Ascending aorta (tissue), 2 donors: ENCODE data around the gene AQP12B. TPM values are rescaled to one million over a fixed set of nuclear protein-coding genes. Genes with fewer than 3 reads are reported as not detected.

Experiments used
- DNase-seq, 2 donors: peaks; one replicate each; pipeline ENCODE4 v3.0.0-alpha.2; 2019; ENCODE audit warnings: low spot score in 2 of 2
- H3K27ac ChIP-seq, 2 donors: fragments of 200-600 bp; sonication (generic); one replicate each; pipeline ENCODE4 v1.5.1; 2016 to 2017; ENCODE audit warnings: mild to moderate bottlenecking in 1 of 2
- H3K27me3 ChIP-seq: fragments of 200-600 bp; sonication (generic); one replicate; pipeline ENCODE4 v1.5.1; 2017
- H3K36me3 ChIP-seq, 2 donors: fragments of 200-600 bp; sonication (generic); one replicate each; pipeline ENCODE4 v1.5.1; 2016
- H3K4me1 ChIP-seq, 2 donors: fragments of 200-600 bp; sonication (generic); one replicate each; pipeline ENCODE4 v1.5.1; 2016 to 2017; ENCODE audit warnings: mild to moderate bottlenecking in 1 of 2
- H3K4me3 ChIP-seq, 2 donors: fragments of 200-600 bp; sonication (generic); one replicate each; pipeline ENCODE4 v1.5.1; 2016 to 2017; ENCODE audit warnings: mild to moderate bottlenecking in 1 of 2
- H3K9me3 ChIP-seq, 2 donors: fragments of 200-600 bp; sonication (generic); one replicate each; pipeline ENCODE4 v1.5.1; 2016
- intact Hi-C: fragments of 100-400 bp; cut with DNase I; formaldehyde crosslinking; loops from one replicate; pipeline ENCODE4 v1.15.1; 2023
- total RNA-seq: library from RNA; depleted of rRNA; stranded (reverse); fragments of >200 nt; gene quantifications from one replicate; pipeline ENCODE4 v1.1.0, GENCODE V29; 2016
- TF ChIP-seq, protein P1 (sequence below), 3 experiments: fragments of 200-600 bp in 2 of 3; fragments of 450-650 bp in 1 of 3; sonication (generic) in 2 of 3; IDR thresholded peaks; one replicate each; pipeline ENCODE4 v1.5.1; 2016 to 2019; ENCODE audit warnings: antibody characterized with exemption in 3 of 3, mild to moderate bottlenecking in 1 of 3, moderate library complexity in 1 of 3

Gene AQP12B
- total RNA-seq, 1 donor from 2014 or later, result not detected

DNA sequence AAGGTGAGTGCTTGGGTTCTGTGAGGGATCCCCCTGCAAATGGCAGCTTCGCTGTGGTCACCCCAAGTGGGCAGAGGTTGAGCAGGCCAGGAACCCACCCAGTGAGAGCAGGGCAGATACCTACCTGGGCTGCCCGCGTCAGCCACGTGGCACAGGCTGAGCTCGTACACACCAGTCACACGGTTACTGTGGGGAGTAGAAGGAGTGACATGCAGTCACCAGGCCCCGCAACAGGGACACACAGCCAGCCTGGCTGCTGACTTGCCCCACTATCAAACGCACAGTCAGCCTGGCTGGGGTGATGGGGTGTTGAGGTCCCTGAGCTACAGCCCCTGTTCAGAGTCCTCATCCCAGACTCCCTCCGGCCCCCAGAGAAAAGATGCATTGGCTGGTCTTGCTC, 41.2 kb upstream of the AQP12B start:
- H3K4me1 ChIP-seq, result no peaks in the 10 kb centered on the region

DNA sequence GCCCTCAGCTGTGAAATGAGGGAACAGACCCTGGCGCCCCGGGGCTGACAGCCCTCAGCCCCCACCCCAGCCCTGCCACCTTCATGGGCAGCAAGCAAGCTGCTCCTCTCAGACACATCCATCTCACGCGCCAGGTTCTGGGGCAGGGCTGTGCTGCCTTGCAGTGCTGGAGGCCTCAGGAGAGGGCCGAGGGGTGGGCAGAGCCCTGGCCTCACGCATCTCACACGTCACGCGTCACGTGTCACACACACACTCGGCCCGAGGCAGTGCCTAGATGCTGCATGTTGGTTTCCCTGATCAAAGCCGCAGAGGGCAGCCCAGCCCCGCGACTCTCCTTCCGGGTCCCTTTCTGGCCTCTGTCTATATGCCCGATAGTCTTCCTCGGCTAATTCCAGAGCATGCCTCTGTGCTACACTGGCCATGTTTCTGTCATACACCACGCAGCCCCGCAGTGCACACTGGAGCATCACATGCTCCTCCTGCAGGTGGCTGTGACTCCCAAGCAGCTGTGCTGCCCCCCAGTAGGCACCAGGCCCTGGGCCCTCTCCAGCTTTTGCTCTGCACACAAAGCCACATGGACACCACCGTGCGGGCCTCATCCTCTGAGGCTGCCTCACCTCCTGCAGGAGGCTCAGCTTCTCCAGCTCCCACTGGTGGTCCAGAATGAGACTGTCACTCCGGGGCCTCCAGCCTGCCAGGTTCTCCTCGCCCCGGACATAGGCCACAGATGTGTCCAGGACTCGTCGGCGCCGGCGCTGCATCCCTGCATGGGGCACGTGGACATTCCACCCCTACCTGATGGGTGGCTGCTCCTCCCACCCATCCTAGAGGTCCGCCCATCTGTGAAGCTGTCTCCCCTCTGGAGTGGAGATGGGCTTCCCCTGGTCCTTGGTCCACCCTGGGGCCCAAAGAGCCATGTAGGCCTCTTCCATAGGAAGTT, 40.4 kb upstream of the AQP12B start:
- no peak for DNase-seq
- H3K36me3 ChIP-seq, result no peaks in the 10 kb centered on the region
- H3K27ac ChIP-seq, result no peak overlapping the region
- H3K4me3 ChIP-seq, result no peak overlapping the region
- TF ChIP-seq, protein P1, sequence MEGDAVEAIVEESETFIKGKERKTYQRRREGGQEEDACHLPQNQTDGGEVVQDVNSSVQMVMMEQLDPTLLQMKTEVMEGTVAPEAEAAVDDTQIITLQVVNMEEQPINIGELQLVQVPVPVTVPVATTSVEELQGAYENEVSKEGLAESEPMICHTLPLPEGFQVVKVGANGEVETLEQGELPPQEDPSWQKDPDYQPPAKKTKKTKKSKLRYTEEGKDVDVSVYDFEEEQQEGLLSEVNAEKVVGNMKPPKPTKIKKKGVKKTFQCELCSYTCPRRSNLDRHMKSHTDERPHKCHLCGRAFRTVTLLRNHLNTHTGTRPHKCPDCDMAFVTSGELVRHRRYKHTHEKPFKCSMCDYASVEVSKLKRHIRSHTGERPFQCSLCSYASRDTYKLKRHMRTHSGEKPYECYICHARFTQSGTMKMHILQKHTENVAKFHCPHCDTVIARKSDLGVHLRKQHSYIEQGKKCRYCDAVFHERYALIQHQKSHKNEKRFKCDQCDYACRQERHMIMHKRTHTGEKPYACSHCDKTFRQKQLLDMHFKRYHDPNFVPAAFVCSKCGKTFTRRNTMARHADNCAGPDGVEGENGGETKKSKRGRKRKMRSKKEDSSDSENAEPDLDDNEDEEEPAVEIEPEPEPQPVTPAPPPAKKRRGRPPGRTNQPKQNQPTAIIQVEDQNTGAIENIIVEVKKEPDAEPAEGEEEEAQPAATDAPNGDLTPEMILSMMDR (IDR thresholded peaks at IDR 0.05), result no peak
- H3K27me3 ChIP-seq, result no peaks in the 10 kb centered on the region
- no peaks in the 10 kb centered on the region for H3K9me3 ChIP-seq
- intact Hi-C loops, result no loop called here
- no peaks in the 10 kb centered on the region for H3K4me1 ChIP-seq

More for the DNA sequence above, 41.2 kb upstream of the AQP12B start:
- Histone ChIP-seq H3K27ac (no peak overlapping the region), H3K9me3 (no peaks in the 10 kb centered on the region), H3K27me3 (no peaks in the 10 kb centered on the region), H3K36me3 (no peaks in the 10 kb centered on the region), H3K4me3 (no peak overlapping the region)
- TF ChIP-seq, protein P1 (IDR thresholded peaks at IDR 0.05), result no peak
- intact Hi-C loops, result no loop called here
- no peak for DNase-seq

DNA sequence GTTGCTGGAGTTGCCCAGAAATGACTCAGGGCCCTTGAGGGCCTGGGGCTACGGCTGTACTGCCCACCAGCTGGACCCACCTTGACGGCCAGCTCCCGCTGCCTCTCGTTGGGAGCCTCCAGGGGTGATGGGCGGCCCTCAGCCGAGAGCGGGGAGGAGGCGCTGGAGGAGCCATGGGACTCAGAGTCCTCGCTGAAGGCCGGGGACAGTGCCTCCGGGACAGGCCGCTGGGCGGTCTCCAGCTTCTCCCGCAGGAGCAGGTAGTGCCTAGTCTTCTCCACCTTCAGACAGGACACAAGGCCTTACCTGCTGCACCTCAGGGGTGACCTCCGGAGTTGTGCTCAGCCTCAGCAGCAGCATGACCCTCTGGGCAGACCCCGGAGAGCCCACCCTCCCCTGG, 39.7 kb upstream of the AQP12B start:
- TF ChIP-seq, protein P1 (IDR thresholded peaks at IDR 0.05), result no peak
- DNase-seq, result no peak
- Histone ChIP-seq H3K27me3 (no peaks in the 10 kb centered on the region), H3K27ac (no peak overlapping the region), H3K9me3 (no peaks in the 10 kb centered on the region), H3K36me3 (no peaks in the 10 kb centered on the region), H3K4me1 (no peaks in the 10 kb centered on the region), H3K4me3 (no peak overlapping the region)
- intact Hi-C loops, result no loop called here

DNA sequence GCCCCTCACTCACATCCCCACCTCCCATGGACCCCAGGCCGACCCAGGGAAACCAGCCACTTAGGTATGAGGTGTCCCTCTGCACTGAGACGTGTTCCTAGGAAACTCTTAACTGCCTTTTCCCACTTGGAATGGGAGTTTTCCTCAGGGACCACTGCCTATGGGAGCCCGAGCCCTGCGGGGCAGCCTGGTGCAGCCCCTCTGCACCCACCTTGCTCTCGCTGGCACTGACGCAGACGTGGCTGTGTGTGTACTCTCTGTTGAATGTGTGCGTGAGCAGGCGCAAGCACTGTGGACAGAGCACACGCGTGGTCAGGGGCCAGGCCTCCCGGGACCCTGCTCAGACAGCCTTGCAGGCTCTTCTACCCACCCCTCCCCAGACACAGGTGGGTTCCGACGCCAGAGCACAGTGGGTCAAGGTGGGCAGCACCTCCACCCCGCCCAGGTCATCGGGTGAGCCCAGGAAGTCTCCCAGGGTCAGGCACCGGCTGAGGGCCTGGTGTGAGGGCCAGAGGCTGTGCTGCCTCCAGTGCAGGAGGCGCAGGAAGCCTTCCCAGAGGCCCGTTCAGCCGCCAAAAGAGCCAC, 39.0 kb upstream of the AQP12B start:
- Histone ChIP-seq H3K36me3 (no peaks in the 10 kb centered on the region), H3K9me3 (no peaks in the 10 kb centered on the region), H3K27ac (no peak overlapping the region), H3K27me3 (no peaks in the 10 kb centered on the region), H3K4me3 (no peak overlapping the region), H3K4me1 (no peaks in the 10 kb centered on the region)
- TF ChIP-seq, protein P1 (IDR thresholded peaks at IDR 0.05), result no peak
- intact Hi-C loops, result no loop called here
- DNase-seq, result no peak

DNA sequence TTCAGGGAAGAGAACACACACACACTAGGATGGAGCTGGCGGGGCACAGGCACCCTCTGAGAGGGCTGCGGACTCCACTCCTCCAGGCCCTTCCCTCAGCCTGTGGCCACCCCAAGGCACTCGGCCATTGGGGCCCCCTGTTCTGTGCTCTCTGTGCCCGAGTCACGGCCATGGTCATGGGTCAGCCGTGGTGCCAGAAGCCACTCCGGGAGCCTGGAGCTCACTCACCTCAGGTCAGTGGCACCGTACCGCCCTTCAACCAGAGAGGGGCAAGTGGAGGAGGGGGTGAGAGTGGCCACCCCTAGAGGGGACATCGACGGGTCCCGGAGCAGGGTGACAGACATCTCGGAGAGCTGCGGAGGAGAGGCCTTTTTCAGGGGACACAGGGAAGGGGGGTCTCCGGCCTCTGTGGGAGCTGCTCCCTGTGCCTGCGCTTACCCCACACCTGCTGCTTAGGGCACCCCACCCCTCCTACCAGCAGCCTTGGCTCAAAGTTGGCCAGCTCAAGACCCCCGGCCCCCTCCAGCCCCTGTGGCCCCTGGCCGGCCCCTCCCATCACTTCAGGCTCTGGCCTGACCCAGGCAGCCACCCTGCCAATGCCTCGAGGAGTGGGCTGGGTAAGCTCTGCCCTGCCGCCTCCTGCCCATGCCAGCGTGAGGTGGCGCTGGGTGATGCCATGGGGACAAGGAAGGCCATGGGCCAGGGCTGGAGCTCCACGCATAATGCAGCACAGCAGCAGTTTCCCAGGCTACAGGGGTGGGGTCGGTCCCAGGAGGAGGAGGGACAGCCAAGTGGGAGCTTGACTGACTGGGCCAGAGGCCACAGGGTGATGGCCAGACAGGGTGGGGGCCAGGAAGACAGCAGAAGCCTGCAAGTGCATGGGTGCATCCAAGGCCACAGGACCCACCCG, 38.3 kb upstream of the AQP12B start:
- no peak overlapping the region for H3K27ac ChIP-seq
- H3K9me3 ChIP-seq, result no peaks in the 10 kb centered on the region
- intact Hi-C loops, result no loop called here
- no peaks in the 10 kb centered on the region for H3K36me3 ChIP-seq
- TF ChIP-seq, protein P1 (IDR thresholded peaks at IDR 0.05), result no peak
- DNase-seq, result no peak
- H3K4me3 ChIP-seq, result no peak overlapping the region
- no peaks in the 10 kb centered on the region for H3K27me3 ChIP-seq
- no peaks in the 10 kb centered on the region for H3K4me1 ChIP-seq
